Parathyroid adenoma (tissue), 2 donors: ENCODE data around the gene LRWD1.

Experiments
- H2AFZ ChIP-seq: fragments of 300-600 bp; sonication (generic); one replicate; pipeline ENCODE4 v1.7.0; 2017; ENCODE audit warnings: antibody characterized with exemption, mild to moderate bottlenecking
- H3K27ac ChIP-seq: fragments of 300-600 bp; sonication (generic); one replicate; pipeline ENCODE4 v1.7.0; 2017
- H3K27me3 ChIP-seq: fragments of 300-600 bp; sonication (generic); one replicate; pipeline ENCODE4 v1.7.0; 2017; ENCODE audit warnings: low read length; ENCODE audit not compliant: control insufficient read depth, insufficient read depth
- H3K36me3 ChIP-seq: fragments of 300-600 bp; sonication (generic); one replicate; pipeline ENCODE4 v1.7.0; 2017; ENCODE audit warnings: low read length; ENCODE audit not compliant: control insufficient read depth, insufficient read depth
- H3K4me1 ChIP-seq: fragments of 300-600 bp; sonication (generic); one replicate; pipeline ENCODE4 v1.7.0; 2017; ENCODE audit warnings: control low read depth
- H3K4me2 ChIP-seq: fragments of 300-600 bp; sonication (generic); one replicate; pipeline ENCODE4 v1.7.0; 2017; ENCODE audit warnings: low read length
- H3K4me3 ChIP-seq: fragments of 300-600 bp; sonication (generic); one replicate; pipeline ENCODE4 v1.7.0; 2017; ENCODE audit warnings: low read depth, low read length
- H3K79me2 ChIP-seq: fragments of 300-600 bp; sonication (generic); one replicate; pipeline ENCODE4 v1.7.0; 2017; ENCODE audit warnings: control low read depth
- H3K9ac ChIP-seq: fragments of 300-600 bp; sonication (generic); one replicate; pipeline ENCODE4 v1.7.0; 2017; ENCODE audit warnings: mild to moderate bottlenecking
- H3K9me3 ChIP-seq: fragments of 300-600 bp; sonication (generic); one replicate; pipeline ENCODE4 v1.7.0; 2017; ENCODE audit warnings: low read length; ENCODE audit not compliant: control insufficient read depth
- CTCF ChIP-seq: fragments of 300-600 bp; sonication (generic); IDR thresholded peaks from one replicate; pipeline ENCODE4 v1.7.0; 2017; ENCODE audit warnings: antibody characterized with exemption, mild to moderate bottlenecking
- donor health status: primary hyperparathyroidism.

Gene LRWD1

GRCh38 chr7:102466097-102466496 is 1.3 kb downstream of the LRWD1 start:
- H3K27ac ChIP-seq, result no peak overlapping the region
- peaks cover 19% of the 10 kb centered on the region for H3K79me2 ChIP-seq
- H3K36me3 ChIP-seq, result no peaks in the 10 kb centered on the region
- TF ChIP-seq CTCF, result no peak
- no peak overlapping the region for H3K4me3 ChIP-seq
- peaks cover 10% of the 10 kb centered on the region for H3K4me1 ChIP-seq
- no peak overlapping the region for H2AFZ ChIP-seq
- no peak overlapping the region for H3K4me2 ChIP-seq
- no peak overlapping the region for H3K9ac ChIP-seq
- no peaks in the 10 kb centered on the region for H3K9me3 ChIP-seq
- H3K27me3 ChIP-seq, result no peaks in the 10 kb centered on the region

GRCh38 chr7:102467581-102468477 is 3.0 kb downstream of the LRWD1 start:
- H3K27ac ChIP-seq, result no peak overlapping the region
- no peak overlapping the region for H3K9ac ChIP-seq
- H3K27me3 ChIP-seq, result no peaks in the 10 kb centered on the region
- H3K4me3 ChIP-seq, result no peak overlapping the region
- H3K4me2 ChIP-seq, result no peak overlapping the region
- no peak overlapping the region for H2AFZ ChIP-seq
- no peaks in the 10 kb centered on the region for H3K36me3 ChIP-seq
- H3K9me3 ChIP-seq, result no peaks in the 10 kb centered on the region
- no peak for TF ChIP-seq CTCF
- peaks cover 12% of the 10 kb centered on the region for H3K79me2 ChIP-seq
- peaks cover 10% of the 10 kb centered on the region for H3K4me1 ChIP-seq

- H3K9ac ChIP-seq, result no peak overlapping the region
- H3K4me2 ChIP-seq, result no peak overlapping the region
- no peak overlapping the region for H2AFZ ChIP-seq
- no peak for TF ChIP-seq CTCF
- peaks cover 5% of the 10 kb centered on the region for H3K4me1 ChIP-seq
- H3K27ac ChIP-seq, result no peak overlapping the region
- no peak overlapping the region for H3K4me3 ChIP-seq
- no peaks in the 10 kb centered on the region for H3K36me3 ChIP-seq
- H3K79me2 ChIP-seq, result peaks cover 8% of the 10 kb centered on the region
- H3K9me3 ChIP-seq, result no peaks in the 10 kb centered on the region
- H3K27me3 ChIP-seq, result no peaks in the 10 kb centered on the region
Measured at GRCh38 chr7:102468478-102469350, 3.9 kb downstream of the LRWD1 start.

- Histone ChIP-seq H3K36me3 (no peaks in the 10 kb centered on the region), H3K9me3 (no peaks in the 10 kb centered on the region), H3K9ac (no peak overlapping the region), H2AFZ (no peak overlapping the region), H3K4me1 (peaks cover 3% of the 10 kb centered on the region), H3K27ac (no peak overlapping the region), H3K79me2 (peaks cover under 1% of the 10 kb centered on the region), H3K4me2 (no peak overlapping the region), H3K4me3 (no peak overlapping the region), H3K27me3 (no peaks in the 10 kb centered on the region)
- no peak for TF ChIP-seq CTCF
Measured at GRCh38 chr7:102469351-102469971, 4.7 kb downstream of the LRWD1 start.
